Activated T-helper 9 cell treated with anti-CD3 and anti-CD28 coated beads, Interleukin-2, amount 50 U/mL, for 16 hours (primary cell): ENCODE results near the gene SSNA1.
A peak's percentile ranks its signal among the peaks of the same experiment; 100 is the strongest.

Experiments used
- DNase-seq: peaks from one replicate; pipeline ENCODE4 v3.0.0-alpha.2; 2020; ENCODE audit warnings: low read depth

SSNA1 gene, protein sequence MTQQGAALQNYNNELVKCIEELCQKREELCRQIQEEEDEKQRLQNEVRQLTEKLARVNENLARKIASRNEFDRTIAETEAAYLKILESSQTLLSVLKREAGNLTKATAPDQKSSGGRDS

DNA sequence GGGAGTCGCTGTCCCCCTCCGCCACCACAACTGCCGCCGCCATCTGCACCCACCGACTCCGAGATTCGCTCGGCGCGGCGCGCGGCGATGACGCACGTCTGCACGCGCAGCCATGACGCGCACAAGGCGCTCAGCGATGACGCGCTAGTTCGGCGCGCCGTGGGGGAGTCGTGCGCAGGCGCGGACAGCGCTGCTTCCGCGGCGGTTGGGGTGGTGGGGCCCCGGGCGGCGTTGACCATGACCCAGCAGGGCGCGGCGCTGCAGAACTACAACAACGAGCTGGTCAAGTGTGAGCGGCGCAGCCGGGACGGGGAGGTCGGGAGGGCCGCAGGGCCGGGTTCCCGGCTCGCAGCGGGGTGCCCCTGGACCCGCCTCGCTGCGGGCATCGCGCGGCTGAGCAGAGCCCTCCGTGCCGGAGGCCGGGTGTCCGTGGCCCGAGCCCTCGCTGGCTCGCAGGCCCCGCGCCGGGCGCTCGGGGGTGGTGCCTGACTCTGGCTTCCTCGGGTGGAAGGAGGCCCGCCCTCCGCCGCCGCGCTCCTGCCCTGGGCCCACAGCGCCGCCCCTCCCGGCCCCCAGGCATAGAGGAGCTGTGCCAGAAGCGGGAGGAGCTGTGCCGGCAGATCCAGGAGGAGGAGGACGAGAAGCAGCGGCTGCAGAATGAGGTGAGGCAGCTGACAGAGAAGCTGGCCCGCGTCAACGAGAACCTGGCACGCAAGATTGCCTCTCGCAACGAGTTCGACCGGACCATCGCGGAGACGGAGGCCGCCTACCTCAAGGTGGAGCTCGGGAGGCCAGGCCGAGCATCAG lies at the start of gene SSNA1, which contains the start of gene ANAPC2:
SSNA1 (plus strand) TSS at position 187 of the 807 bp plus-strand sequence; CDS start at position 238, 51 bp downstream.
ANAPC2 (minus strand) TSS at position 71 of the 807 bp plus-strand sequence; CDS start at position 43, 28 bp downstream.
- peak; percentile 92 for DNase-seq

GRCh38 chr9:137138722-137139467 lies 49.6 kb upstream of the SSNA1 start, which contains the start of gene GRIN1:
Gene GRIN1 (plus strand): TSS chr9:137139154. CDS start chr9:137139487, 333 bp downstream.
- DNase-seq = no peak

GRCh38 chr9:137139468-137140150 lies 48.9 kb upstream of the SSNA1 start:
- no peak for DNase-seq

DNA sequence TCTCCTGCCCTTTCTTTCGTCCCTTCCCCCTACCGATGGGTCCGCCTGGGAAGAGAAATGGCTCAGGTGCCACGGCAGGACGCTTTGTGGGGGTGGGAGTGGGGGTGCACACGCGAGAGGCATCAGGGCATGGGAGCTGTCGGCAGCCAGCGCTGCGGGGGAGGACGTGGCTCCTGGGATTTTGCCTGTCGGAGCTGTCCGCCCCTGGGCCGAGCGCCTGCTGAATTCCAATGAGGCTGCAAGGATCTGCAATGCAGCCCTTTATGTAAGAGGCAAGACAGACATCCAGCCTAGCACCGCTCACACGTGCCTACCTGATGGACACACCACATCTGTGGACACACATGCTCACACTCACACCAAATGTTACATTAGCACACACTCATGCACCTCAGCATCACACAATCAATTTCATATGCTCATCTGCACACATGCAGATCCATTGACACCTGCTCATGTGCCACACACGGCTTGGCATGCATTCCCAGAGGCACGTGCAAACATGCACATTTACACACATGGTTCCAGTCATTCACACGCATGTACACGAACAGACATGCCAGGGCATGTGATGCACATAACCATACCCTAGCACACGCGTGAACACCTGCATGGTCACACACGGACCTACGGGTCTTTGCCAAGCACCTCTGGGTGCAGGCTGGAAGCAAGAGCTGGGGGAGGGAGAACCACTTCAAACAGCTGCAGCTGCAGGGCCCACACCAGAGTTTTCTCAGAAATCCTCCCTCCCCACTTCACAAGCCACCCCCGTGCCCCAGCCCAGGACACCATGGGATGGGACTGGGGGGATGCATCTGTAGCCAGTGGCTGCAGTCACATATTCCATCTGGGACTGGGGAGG lies 48.1 kb upstream of the SSNA1 start:
- no peak for DNase-seq

- no peak for DNase-seq
These were observed 47.2 kb upstream of the SSNA1 start for GRCh38 chr9:137141050-137141810.

DNA sequence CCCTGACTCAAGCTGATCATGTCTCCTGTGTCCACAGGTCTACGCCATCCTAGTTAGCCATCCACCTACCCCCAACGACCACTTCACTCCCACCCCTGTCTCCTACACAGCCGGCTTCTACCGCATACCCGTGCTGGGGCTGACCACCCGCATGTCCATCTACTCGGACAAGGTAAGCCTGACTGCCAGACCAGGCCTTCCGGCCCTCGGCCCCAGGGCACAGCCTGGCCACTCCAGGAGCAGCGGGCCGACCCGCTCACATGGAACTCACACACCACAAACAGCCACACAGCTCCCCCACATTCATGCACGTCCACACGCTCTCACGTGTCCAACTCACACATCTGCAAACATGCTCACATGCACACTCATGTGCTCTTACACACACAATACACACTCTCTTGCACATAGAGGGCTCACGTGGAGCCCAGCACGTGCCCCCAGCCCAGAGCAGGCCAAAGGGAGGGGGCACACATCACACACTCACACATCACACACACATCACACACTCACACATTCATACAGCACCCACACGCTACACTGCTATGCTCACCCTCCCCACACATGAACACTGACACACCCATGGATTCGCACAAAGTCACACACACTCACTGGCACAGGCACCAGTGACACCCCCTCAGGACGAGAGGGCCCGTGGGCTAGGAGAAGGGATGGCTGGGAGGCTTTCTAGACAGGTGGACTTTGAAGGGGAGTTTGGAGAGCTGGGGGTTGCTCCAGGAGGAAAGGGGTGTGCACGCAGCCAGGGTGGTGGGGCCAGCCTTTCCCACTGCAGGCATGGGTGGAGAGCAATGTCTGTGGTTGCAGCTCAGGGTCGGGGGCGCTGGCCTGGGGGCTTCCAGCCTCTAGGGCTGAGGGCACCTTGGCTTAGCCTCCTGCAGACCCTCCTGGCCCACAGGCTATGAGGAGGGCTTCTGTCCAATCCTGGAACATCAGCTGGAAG lies 46.2 kb upstream of the SSNA1 start:
- no peak for DNase-seq

- no peak for DNase-seq
These were observed 45.0 kb upstream of the SSNA1 start for GRCh38 chr9:137143459-137143858.

- no peak for DNase-seq
These were observed 42.5 kb upstream of the SSNA1 start for GRCh38 chr9:137145731-137146526.

GRCh38 chr9:137146527-137146918 lies 42.0 kb upstream of the SSNA1 start:
- DNase-seq = no peak

DNA sequence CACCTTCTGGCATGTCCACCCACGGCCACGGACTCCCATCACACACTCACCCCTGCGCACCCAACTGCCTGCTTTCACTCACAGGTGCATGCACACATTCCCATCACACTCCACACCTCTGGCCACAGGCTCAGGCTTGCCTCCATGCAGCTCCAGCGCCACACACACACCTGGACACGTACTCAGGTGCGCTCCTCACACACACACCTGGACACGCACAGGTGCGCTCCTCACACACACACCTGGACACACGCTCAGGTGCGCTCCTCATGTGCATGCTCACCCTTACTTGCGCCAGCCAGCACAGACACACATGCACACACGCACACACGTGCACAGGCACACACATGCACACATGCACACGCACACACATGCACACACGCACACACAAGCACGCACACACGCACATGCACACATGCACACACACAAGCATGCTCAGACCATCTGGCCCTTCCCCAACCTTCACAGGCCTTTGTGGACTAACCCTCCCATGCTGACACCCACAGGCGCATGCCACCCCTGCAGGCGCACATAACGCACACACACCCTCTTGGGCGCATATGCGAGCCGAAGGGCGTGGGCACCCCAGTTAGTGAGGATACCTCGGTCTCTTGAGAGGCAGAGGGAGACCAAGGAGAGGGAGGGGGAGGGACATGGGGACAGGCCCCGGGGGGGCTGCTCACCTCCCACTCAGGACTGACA lies 41.2 kb upstream of the SSNA1 start:
- DNase-seq = no peak

- no peak for DNase-seq
These were observed 40.7 kb upstream of the SSNA1 start for GRCh38 chr9:137147793-137148160.

GRCh38 chr9:137148242-137148641 lies 40.2 kb upstream of the SSNA1 start:
- no peak for DNase-seq

DNA sequence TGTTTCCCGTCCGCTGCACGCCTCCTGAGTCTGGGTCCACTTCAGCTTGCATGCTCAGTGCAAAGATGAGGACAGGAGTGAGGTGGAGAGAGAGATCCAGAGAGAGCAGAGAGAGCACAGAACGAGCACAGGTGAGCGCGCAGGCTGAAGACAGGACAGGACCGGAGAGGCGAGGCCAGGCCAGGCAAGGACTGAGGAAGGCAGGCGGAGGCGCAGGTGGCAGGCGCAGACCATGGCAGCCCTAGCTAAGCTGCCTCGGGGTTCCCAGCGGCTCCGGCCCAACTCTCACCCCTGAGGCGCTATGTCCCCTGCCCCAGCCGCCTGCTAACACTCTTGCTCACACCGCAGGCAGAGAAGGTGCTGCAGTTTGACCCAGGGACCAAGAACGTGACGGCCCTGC lies 39.8 kb upstream of the SSNA1 start:
- no peak for DNase-seq

GRCh38 chr9:137149363-137149762 lies 39.1 kb upstream of the SSNA1 start:
- no peak for DNase-seq

DNA sequence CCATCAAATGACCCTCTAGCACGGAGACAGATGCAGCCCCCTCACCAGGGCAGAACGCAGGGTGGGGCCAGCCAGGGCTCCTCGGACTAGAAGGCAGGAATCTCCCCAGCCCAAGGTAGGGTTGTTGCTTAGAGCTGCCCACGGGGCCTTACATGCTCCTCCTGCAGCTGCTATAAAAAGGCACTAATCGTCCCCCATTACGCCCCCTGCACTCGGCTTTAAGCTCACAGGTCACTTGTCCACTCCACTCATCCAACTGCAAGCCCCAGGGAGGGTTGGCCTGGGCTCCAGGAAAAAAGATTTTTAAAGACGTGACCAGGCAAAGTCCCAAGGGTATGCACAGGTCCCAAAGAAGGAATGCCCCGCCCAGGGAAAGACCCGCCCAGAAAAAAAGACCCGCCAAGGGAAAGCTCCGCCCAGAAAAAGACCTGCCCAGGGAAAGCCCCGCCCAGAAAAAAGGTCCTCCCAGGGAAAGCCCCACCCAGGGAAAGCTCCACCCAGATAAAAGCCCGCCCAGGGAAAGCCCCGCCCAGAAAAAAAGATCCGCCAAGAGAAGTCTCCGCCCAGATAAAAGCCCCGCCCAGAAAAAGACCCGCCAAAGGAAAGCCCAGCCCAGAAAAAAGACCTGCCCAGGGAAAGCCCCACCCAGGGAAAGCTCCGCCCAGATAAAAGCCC lies 38.4 kb upstream of the SSNA1 start:
- DNase-seq = no peak

DNA sequence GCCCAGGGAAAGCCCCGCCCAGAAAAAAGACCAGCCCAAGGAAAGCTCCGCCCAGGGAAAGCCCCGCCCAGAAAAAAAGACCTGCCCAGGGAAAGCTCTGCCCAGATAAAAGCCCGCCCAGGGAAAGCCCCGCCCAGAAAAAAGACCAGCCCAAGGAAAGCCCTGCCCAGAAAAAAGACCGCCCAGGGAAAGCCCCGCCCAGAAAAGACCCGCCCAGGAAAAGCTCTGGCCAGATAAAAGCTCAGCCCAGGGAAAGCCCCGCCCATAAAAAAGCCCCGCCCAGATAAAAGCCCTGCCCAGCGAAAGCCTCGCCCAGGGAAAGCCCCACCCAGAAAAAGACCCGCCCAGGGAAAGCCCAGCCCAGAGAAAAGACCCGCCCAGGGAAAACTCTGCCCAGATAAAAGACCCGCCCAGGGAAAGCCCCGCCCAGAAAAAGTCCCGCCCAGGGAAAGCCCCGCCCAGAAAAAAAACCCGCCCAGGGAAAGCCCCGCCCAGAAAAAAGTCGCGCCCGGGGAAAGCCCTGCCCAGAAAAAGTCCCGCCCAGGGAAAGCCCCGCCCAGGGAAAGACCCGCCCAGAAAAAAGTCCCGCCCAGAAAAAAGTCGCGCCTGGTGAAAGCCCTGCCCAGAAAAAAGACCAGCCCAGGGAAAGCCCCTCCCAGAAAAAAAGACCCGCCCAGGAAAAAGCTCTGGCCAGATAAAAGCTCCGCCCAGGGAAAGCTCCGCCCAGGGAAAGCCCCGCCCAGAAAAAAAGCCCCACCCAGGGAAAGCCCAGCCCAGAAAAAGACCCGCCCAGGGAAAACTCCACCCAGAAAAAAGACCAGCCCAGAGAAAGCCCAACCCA lies 37.6 kb upstream of the SSNA1 start:
- DNase-seq = no peak
